Measurements from ENCODE around the gene NAA80. TPM values are rescaled to one million over a fixed set of nuclear protein-coding genes. Genes with fewer than 3 reads are reported as not detected.
"Not testable (repeated sequence)": the region's sequence is repeated elsewhere in the genome, so short reads cannot be mapped to it uniquely, and the experiment has no call there.

Gene NAA80
- total RNA-seq, 1 donor from 2014 or later: 3.6 TPM

DNA sequence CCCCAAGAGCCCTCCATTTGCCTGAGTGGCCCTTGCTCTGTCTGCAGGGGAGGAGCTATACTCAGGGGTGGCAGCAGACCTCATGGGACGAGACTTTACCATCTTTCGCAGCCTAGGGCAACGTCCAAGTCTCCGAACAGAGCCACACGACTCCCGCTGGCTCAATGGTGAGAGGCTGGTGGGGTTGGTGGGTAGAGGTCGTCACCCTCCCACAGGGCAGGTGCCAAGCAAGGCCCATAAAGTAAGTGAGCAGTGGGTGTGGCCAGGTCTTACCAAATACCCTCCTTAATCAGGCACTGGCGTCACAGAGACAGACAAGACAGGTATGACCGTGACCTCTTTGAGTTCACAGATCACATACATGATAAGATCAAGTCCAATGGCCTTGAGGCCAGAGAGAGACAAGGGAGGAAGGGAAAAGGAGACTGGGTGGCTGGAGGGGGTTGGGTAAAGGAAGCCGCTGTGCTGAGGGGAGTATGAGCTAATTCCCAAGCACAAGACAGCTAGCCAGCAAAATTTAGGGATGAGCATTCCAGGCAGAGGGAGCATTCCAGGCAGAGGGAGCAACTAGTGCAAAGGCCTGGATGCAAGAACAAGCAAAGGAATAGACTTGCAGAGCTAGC, 27.8 kb downstream of the NAA80 start:
- DNase-seq (ENCODE audit: low read depth, low spot score): no peak

DNA sequence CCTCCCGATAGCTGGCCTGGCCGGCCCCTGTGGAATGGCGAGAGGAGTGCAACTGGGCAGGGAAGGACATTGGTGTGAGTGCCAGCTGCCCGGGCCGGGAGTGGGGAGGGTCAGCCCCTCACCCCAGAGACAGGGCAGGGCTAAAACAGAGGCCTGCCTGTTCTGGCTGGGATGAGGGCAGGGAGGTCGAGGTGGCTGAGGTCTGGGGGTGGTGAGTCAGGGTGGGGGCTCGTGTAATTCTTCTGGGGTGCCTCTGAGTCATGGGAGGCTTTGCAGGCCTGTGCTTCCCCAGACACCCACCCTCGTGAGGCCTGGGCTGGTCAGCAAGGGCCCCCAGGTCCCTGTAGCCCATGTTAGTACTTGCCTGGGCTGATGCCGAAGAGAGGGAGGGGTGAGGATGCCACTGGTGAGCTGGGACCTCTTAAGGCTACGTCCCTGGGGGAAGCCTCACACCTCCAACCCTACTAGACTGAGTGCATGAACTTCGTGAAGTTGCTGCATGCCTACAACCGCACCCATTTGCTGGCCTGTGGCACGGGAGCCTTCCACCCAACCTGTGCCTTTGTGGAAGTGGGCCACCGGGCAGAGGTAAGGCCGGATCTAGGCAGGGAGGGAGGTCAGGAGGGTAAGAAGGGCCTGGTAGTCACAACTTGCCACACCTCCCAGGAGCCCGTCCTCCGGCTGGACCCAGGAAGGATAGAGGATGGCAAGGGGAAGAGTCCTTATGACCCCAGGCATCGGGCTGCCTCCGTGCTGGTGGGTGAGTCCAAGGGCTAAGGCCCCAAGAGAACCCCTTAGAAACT, 28.6 kb downstream of the NAA80 start:
- no peak for DNase-seq (ENCODE audit: low read depth, low spot score)

DNA sequence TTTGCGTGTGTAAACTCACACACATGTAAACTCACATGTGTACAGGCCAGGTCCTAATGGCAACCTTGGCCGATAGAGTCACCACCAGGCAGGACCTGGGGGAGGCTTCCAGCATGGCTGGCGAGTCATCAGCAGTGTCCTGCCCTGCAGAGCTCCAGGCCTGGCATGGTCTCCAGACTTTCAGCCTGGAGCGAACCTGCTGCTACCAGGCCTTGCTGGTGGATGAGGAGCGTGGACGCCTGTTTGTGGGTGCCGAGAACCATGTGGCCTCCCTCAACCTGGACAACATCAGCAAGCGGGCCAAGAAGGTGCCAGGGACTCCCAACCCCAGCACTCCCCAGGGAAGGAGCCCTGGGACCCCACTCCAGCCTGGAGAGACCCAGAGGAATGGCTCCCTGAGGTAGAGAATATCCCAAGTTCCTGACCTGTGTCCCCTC, 29.2 kb downstream of the NAA80 start:
- no peak for DNase-seq (ENCODE audit: low read depth, low spot score)

DNA sequence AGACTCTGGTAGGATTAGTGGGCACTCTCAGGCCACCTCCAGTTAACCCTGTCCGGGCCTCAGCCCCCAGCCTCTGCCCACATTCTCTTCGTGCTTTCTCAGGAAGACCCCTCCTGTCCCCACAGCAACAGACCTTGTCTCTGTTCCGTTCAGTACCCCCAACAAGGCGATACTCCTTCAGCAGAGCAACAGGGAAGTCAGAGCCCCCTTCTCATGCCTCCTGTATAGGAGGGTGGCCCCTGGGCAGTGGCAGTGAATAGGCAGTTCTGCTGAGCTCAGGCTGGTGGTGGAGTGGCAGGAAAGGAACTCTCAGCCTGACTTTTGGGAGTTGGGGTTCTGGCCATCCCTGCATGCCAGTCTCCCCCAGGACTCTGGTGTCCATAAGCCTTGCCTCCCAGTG, 29.7 kb downstream of the NAA80 start:
- DNase-seq (ENCODE audit: low read depth, low spot score): no peak

- DNase-seq (ENCODE audit: low read depth, low spot score): no peak
Observed at GRCh38 chr3:50268703-50269451, 30.3 kb downstream of the NAA80 start, which contains the start of gene SEMA3B. Gene SEMA3B (plus strand): TSS chr3:50269147. CDS start chr3:50269241, 94 bp downstream.

GRCh38 chr3:50268276-50268675, 30.9 kb downstream of the NAA80 start:
- DNase-seq (ENCODE audit: low read depth, low spot score): no peak

DNA sequence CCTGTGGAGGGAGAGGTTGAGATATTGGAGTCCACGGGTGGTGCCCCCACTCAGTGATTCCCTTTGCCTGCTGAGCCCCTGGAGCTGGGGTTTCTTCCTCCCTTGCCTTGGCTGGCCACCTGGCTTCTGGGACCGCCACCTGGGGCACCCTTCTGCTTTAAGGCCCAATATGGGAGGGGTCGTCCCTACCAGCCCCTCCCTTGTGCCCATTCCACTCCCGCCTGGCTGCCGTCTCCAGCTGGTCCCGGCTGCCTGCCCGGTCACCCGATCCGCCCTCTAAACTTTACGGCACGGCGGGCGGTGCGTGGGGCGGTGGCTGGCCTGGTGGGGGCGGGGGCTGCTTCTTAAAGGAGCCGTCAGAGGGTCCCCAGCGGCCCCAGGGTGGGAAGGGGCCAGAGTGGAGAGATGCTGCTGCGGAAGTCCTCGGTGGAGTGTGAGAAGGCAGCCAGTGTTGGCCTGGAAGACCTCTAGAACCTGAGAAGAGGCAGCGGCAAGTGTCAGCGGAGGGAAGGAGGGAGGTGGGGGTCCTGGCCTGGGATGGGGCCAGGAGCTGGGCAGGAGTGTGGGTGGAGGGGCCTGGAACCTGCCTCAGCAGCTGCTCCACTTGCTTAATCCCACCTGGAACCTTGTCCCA, 31.8 kb downstream of the NAA80 start:
- DNase-seq (ENCODE audit: low read depth, low spot score): no peak

DNA sequence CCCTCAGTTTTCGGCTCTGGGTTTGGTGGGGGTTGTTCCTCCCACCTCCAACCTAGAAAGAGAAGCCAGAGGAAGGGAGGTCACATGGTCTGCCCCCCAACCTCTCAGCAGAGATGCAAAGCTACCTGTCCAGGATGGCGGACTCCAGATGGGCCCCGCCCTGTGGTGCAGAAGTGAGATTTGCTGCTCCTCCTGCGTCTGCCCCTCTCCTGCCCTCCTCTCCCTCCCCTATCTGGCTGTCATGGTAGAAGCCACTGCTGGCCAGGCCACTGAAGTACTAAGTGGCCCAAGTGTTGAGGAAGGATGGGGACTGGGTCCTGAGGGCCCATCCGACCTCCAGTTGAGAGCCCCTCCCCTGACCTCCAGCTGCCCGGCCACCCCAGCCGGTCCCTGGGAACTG, 32.4 kb downstream of the NAA80 start:
- no peak for DNase-seq (ENCODE audit: low read depth, low spot score)

- no peak for DNase-seq (ENCODE audit: low read depth, low spot score)
Observed at GRCh38 chr3:50266017-50266416, 33.2 kb downstream of the NAA80 start.

DNA sequence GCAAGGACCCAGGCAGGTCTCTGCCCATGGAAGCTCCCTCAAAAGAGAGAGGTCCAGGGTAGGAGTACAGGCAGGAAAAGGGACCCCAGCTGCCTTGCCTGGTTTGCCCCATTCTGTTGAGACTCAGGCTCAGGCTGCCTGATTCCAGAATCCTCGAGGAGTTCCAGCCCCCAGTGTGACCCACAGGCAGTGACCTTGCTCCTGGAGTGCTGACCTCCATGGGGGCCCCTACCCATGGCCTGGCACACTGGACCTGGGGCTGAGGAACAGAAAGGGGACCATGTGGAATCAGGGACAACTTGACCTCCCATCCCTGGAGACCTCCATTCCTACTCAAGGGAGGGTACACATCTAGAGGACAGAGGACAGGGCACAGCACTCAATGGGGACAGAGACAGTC, 33.6 kb downstream of the NAA80 start:
- DNase-seq (ENCODE audit: low read depth, low spot score): no peak

DNA sequence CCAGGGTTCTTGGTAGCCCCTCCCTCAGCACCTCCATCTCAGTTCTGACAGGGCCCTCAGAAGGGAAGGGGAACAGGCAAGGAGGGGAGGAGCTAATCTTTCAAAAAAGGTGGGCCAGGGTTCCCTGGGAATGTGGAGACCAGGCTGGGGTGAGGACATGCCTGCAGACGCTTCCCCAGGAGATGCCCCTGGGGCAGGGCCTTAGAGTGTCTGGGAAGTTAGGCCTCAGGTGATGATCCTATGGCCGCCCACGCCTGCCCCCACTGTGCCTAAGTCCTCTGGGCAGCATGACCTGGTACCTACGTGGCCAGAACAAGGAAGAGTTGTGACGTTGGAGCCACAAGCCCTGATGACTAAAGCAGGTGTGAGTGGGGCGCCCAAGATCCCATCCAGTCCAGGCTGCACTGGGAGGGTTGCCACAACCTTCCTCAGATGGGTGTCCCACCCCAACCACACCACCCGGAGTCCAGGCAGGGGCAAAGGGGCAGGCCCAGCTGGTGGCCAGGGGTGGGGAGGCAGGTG, 34.2 kb downstream of the NAA80 start:
- no peak for DNase-seq (ENCODE audit: low read depth, low spot score)

DNA sequence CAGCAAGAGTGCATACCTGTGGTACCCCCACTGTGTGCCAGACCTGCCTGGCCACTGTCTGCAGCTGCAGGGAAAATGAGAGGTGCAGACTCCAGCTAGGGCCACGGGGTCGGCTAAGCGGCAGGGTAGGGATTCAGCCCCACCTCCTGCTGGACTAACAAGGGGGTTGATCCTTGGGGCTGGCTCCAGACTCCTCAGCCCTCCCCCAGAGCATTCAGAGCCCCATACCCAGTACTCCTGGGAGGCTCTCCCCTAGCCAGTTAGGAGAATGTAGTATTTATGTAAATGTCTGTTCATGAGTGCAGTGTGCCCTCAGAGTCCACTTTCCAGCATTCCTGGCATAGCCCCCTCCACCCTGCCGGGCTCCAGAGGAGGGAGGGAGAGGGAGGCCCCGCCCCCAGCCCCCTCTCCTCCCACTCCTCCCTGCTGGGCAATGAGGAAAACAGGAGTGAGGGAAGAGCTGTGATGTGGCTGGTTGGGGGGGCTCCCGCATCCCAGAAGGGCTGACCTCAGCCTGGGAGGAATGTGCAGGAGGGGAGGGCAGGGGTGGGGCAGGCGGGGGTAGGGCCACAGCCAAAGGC, 34.7 kb downstream of the NAA80 start:
- DNase-seq (ENCODE audit: low read depth, low spot score): no peak

GRCh38 chr3:50263478-50264382, 35.5 kb downstream of the NAA80 start:
- no peak for DNase-seq (ENCODE audit: low read depth, low spot score)

DNA sequence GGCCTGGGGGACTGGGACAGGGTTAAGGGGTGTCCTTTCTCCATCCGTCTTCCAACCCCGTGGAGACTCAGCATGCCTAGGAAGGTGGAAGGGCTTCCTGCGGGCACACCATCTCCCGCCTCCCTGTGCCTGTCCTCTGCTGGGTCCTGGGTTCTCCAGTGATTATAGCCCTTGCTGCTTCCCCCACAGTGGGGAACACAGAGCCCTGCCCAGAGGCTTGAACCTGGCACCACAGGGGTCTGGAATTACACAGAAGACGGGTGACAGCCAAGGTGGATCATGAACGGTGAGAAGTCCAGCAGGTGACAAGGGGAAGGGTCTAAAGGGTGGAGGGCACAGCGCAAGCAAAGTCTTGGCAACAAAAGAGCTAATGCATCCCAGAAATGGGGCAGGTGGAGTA, 36.4 kb downstream of the NAA80 start:
- DNase-seq (ENCODE audit: low read depth, low spot score): no peak

DNA sequence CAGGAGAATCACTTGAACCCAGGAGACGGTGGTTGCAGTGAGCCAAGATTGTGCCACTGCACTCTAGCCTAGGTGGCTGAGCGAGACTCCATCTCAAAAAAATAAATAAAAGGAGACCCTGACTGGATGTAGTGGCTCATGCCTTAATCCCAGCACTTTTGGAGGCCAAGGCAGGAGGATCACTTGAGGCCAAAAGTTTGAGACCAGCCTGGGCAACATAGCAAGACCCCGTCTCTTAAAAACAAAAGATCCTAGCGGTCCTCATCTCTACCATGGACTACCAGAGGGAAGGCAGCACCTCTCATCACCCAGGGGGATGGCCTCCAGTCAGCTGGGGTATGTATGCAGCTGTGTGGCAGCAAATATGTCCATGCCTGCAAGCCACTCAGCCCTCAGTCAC, 37.0 kb downstream of the NAA80 start:
- DNase-seq (ENCODE audit: low read depth, low spot score): not testable (repeated sequence)

GRCh38 chr3:50261505-50261904, 37.7 kb downstream of the NAA80 start:
- DNase-seq (ENCODE audit: low read depth, low spot score): no peak

GRCh38 chr3:50260942-50261441, 38.2 kb downstream of the NAA80 start:
- no peak for DNase-seq (ENCODE audit: low read depth, low spot score)

- DNase-seq (ENCODE audit: low read depth, low spot score): peak; percentile 63
Observed at GRCh38 chr3:50260027-50260941, 38.9 kb downstream of the NAA80 start.

Measured in pulmonary artery endothelial cell (primary cell).